Naive thymus-derived CD8-positive, alpha-beta T cell (primary cell): ENCODE measurements around the gene RSPO4. TPM values are rescaled to one million over a fixed set of nuclear protein-coding genes. Genes with fewer than 3 reads are reported as not detected.

Experiments
- ATAC-seq, 2 donors: fragments of 150-1000 bp; cut with Tn5 transposase in 1 of 2; sonication (Bioruptor Pico), chemical (Tn5 transposase) in 1 of 2; 1 replicate in 1 of 2; 2 replicates in 1 of 2; pipeline ENCODE4 v1.10.0; 2021; ENCODE audit warnings: mild to moderate bottlenecking in 2 of 2, moderate library complexity in 2 of 2
- POLR2A ChIA-PET: fragments of 350-600 bp; sonication (Branson Sonifier 250); formaldehyde crosslinking; loops from one replicate; lab custom pipeline; 2021; ENCODE audit warnings: antibody characterized with exemption; lab: Charles Lee
- DNase-seq, 10 donors: peaks; one replicate each; pipeline versions ENCODE4 v3.0.0 to v3.0.0-alpha.2; 2020 to 2022
- H3K27ac Mint-ChIP-seq, 10 donors: one replicate each; pipeline ENCODE4 v1.8.0; 2020 to 2022; ENCODE audit warnings: mild to moderate bottlenecking in 10 of 10, mixed read lengths in 10 of 10, moderate library complexity in 4 of 10, inconsistent platforms in 1 of 10
- H3K27me3 Mint-ChIP-seq, 5 donors: one replicate each; pipeline ENCODE4 v1.8.0; 2021 to 2022; ENCODE audit warnings: mixed read lengths in 5 of 5
- H3K36me3 Mint-ChIP-seq, 3 donors: one replicate each; pipeline ENCODE4 v1.8.0; 2020 to 2022; ENCODE audit warnings: mixed read lengths in 3 of 3, mild to moderate bottlenecking in 2 of 3, inconsistent platforms in 1 of 3
- H3K4me1 Mint-ChIP-seq, 4 donors: one replicate each; pipeline ENCODE4 v1.8.0; 2021 to 2022; ENCODE audit warnings: mixed read lengths in 4 of 4
- H3K4me3 Mint-ChIP-seq, 10 donors: one replicate each; pipeline ENCODE4 v1.8.0; 2020 to 2022; ENCODE audit warnings: mild to moderate bottlenecking in 10 of 10, mixed read lengths in 10 of 10, moderate library complexity in 6 of 10, inconsistent platforms in 1 of 10
- H3K9me3 Mint-ChIP-seq, 9 donors: one replicate each; pipeline ENCODE4 v1.8.0; 2020 to 2022; ENCODE audit warnings: mixed read lengths in 9 of 9, mild to moderate bottlenecking in 3 of 9, inconsistent platforms in 1 of 9, moderate library complexity in 1 of 9
- polyA plus RNA-seq, 3 donors: library from polyadenylated mRNA; unstranded; fragments of 300-500 nt; fragmentation: Illumina TruSeq; gene quantifications; one replicate each; pipeline ENCODE4 v1.2.3, GENCODE V29; 2021
- total RNA-seq, 8 experiments: library from RNA in 2 of 8; stranded (reverse) in 2 of 8; gene quantifications; one replicate each; pipeline ENCODE4 v1.2.3 and lab custom pipeline; 2021 to 2026

RSPO4 gene
- total and polyA plus RNA-seq, 5 experiments from 2014 or later: 0.44 to 0.70 TPM; not detected in 3

GRCh38 chr20:945841-946240, 56.3 kb downstream of the RSPO4 start:
- Mint-ChIP-seq H3K27me3 (peaks cover 16 to 37% (median 26%) of the 10 kb centered on the region in 5 donors), H3K27ac (no peak overlapping the region), H3K36me3 (no peaks in the 10 kb centered on the region), H3K4me3 (no peak overlapping the region), H3K9me3 (no peaks in the 10 kb centered on the region), H3K4me1 (no peaks in the 10 kb centered on the region)
- ATAC-seq (no peak), DNase-seq (no peak)
- POLR2A ChIA-PET: no interaction called here

DNA sequence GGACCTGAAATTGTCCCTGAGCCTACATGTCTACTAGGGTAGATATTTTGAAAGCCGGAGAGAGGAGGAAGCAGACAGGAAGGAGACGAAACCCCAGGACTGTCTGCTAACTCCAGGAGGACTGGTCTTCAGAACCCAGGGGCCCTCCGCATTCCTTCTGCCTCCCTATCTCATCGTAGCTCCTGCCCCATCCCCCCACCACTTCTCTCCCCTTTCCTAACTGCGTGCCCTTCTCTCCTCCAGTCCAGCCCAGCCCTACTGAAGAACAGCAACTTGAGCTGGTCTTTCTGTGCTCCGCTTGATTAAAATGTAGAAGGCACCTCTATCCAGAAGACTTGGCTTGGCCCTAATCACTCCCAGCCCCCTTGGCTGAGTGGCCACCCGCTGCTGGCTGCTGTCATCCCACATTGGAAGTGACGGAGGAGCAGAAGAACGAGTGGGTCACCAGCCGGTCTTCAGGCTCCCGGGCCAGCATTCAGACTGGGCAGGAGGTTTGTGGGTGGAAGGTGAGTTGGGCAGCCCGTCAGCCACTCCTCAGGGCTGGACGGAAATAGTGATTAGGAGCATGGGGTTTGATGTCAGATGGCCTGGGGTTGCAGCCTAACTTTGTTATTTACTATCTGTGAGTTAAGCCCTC, 57.2 kb downstream of the RSPO4 start:
- no peak overlapping the region for H3K4me3 Mint-ChIP-seq
- H3K27me3 Mint-ChIP-seq: peaks cover 12 to 37% (median 28%) of the 10 kb centered on the region in 5 donors
- ATAC-seq: no peak
- no peak for DNase-seq
- POLR2A ChIA-PET: no interaction called here
- peaks cover 0 to 2% (median 0%) of the 10 kb centered on the region in 4 donors for H3K4me1 Mint-ChIP-seq
- H3K36me3 Mint-ChIP-seq: no peaks in the 10 kb centered on the region
- no peak overlapping the region for H3K27ac Mint-ChIP-seq
- H3K9me3 Mint-ChIP-seq: no peaks in the 10 kb centered on the region

GRCh38 chr20:944148-944547, 58.0 kb downstream of the RSPO4 start:
- H3K36me3 Mint-ChIP-seq: no peaks in the 10 kb centered on the region
- H3K4me1 Mint-ChIP-seq: peaks cover 0 to 2% (median 0%) of the 10 kb centered on the region in 4 donors
- ATAC-seq (no peak), DNase-seq (no peak)
- no peaks in the 10 kb centered on the region for H3K9me3 Mint-ChIP-seq
- H3K27ac Mint-ChIP-seq: no peak overlapping the region
- POLR2A ChIA-PET: no interaction called here
- H3K4me3 Mint-ChIP-seq: no peak overlapping the region
- peaks cover 9 to 30% (median 22%) of the 10 kb centered on the region in 5 donors for H3K27me3 Mint-ChIP-seq

- no peak overlapping the region for H3K27ac Mint-ChIP-seq
- no peaks in the 10 kb centered on the region for H3K36me3 Mint-ChIP-seq
- ATAC-seq (no peak), DNase-seq (no peak)
- H3K4me3 Mint-ChIP-seq: no peak overlapping the region
- POLR2A ChIA-PET: no interaction called here
- no peaks in the 10 kb centered on the region for H3K9me3 Mint-ChIP-seq
- peaks cover 4 to 24% (median 15%) of the 10 kb centered on the region in 5 donors for H3K27me3 Mint-ChIP-seq
- peaks cover 0 to 2% (median 0%) of the 10 kb centered on the region in 4 donors for H3K4me1 Mint-ChIP-seq
Observed at GRCh38 chr20:942611-943010, 59.5 kb downstream of the RSPO4 start.

- Mint-ChIP-seq H3K36me3 (no peaks in the 10 kb centered on the region), H3K27ac (no peak overlapping the region), H3K4me3 (no peak overlapping the region), H3K9me3 (no peaks in the 10 kb centered on the region), H3K4me1 (peaks cover 0 to 2% (median 0%) of the 10 kb centered on the region in 4 donors), H3K27me3 (peaks cover 0 to 14% (median 6%) of the 10 kb centered on the region in 5 donors)
- no peak for ATAC-seq
- POLR2A ChIA-PET: no interaction called here
- no peak for DNase-seq
Observed at GRCh38 chr20:940926-941325, 61.2 kb downstream of the RSPO4 start.

GRCh38 chr20:939606-940005, 62.5 kb downstream of the RSPO4 start:
- H3K4me3 Mint-ChIP-seq: no peak overlapping the region
- DNase-seq (no peak), ATAC-seq (no peak)
- peaks cover 0 to 2% (median 0%) of the 10 kb centered on the region in 4 donors for H3K4me1 Mint-ChIP-seq
- POLR2A ChIA-PET: no interaction called here
- peaks cover 0 to 12% (median 5%) of the 10 kb centered on the region in 5 donors for H3K27me3 Mint-ChIP-seq
- no peaks in the 10 kb centered on the region for H3K36me3 Mint-ChIP-seq
- no peaks in the 10 kb centered on the region for H3K9me3 Mint-ChIP-seq
- no peak overlapping the region for H3K27ac Mint-ChIP-seq

DNA sequence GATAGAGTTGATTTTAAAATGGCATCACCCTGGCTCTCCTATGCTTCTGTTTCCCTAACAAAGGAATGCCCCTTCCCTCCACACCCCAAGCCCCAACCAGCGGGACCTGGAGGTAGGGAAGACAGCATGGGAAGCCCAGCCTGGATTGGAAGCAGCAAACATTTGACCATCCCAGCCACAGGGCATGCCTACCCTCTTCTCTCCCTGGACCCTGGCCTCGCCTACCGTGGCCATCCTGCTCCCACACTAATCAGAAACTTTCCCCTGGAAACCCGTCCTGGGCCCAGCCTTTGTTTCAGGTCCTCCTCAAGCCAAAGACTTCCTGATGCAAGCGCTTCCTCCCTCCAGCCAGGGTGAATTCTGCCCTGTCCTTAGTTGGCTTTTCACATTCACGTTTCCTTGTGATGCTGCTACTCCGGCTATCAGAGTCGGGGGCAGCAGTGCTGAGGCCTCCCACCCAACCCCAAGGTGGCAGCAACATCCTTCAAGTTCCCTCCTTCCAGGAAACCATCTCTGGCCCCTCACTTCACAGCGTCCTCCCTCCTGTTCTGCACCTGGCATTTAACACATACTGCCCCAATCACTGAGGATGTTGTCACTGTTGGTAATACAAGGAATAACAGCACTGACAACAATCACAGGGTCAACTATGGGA, 67.8 kb downstream of the RSPO4 start:
- ATAC-seq (no peak), DNase-seq (no peak)
- peaks cover 0 to 11% (median 10%) of the 10 kb centered on the region in 3 donors for H3K36me3 Mint-ChIP-seq
- POLR2A ChIA-PET: no interaction called here
- no peaks in the 10 kb centered on the region for H3K4me1 Mint-ChIP-seq
- no peak overlapping the region for H3K27ac Mint-ChIP-seq
- H3K4me3 Mint-ChIP-seq: no peak overlapping the region
- peaks cover 0 to 3% (median 0%) of the 10 kb centered on the region in 5 donors for H3K27me3 Mint-ChIP-seq
- peaks cover 6 to 18% (median 13%) of the 10 kb centered on the region in 9 donors for H3K9me3 Mint-ChIP-seq

GRCh38 chr20:933029-933428, 69.1 kb downstream of the RSPO4 start:
- H3K4me1 Mint-ChIP-seq: no peaks in the 10 kb centered on the region
- H3K9me3 Mint-ChIP-seq: peaks cover 6 to 18% (median 13%) of the 10 kb centered on the region in 9 donors
- peaks cover 0 to 3% (median 0%) of the 10 kb centered on the region in 5 donors for H3K27me3 Mint-ChIP-seq
- peaks cover 0 to 11% (median 10%) of the 10 kb centered on the region in 3 donors for H3K36me3 Mint-ChIP-seq
- POLR2A ChIA-PET: no interaction called here
- ATAC-seq (no peak), DNase-seq (no peak)
- H3K27ac Mint-ChIP-seq: no peak overlapping the region
- no peak overlapping the region for H3K4me3 Mint-ChIP-seq

- H3K4me1 Mint-ChIP-seq: no peaks in the 10 kb centered on the region
- ATAC-seq (no peak), DNase-seq (no peak)
- peaks cover 0 to 11% (median 10%) of the 10 kb centered on the region in 3 donors for H3K36me3 Mint-ChIP-seq
- H3K27ac Mint-ChIP-seq: no peak overlapping the region
- peaks cover 5 to 14% (median 6%) of the 10 kb centered on the region in 5 donors for H3K27me3 Mint-ChIP-seq
- H3K4me3 Mint-ChIP-seq: no peak overlapping the region
- peaks cover 6 to 18% (median 13%) of the 10 kb centered on the region in 9 donors for H3K9me3 Mint-ChIP-seq
- POLR2A ChIA-PET: no interaction called here
Observed at GRCh38 chr20:931401-931800, 70.7 kb downstream of the RSPO4 start.

DNA sequence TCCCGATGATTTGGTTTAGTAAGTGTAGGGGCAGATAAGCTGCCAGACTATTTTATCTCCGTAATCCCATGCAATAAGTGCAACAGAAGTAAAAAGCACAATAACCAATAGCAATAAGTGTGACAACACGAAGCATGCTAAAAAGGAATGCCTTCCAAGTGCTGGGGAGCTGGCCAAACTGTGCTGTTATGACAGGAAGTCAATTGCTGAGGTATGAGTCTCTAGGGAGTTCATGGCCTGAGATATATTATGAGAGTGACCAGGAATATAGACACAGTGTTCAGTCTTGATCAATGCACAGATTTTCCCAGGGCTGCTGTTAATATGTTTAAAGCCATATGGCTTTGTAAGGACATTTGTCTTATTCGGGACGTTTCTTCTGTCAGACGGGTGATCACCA, 75.4 kb downstream of the RSPO4 start:
- POLR2A ChIA-PET: no interaction called here
- H3K27ac Mint-ChIP-seq: no peak overlapping the region
- no peak for DNase-seq
- H3K36me3 Mint-ChIP-seq: peaks cover 0 to 7% (median 6%) of the 10 kb centered on the region in 3 donors
- H3K4me3 Mint-ChIP-seq: no peak overlapping the region
- H3K4me1 Mint-ChIP-seq: no peaks in the 10 kb centered on the region
- H3K27me3 Mint-ChIP-seq: peaks cover 4 to 20% (median 12%) of the 10 kb centered on the region in 5 donors
- peaks cover 6 to 13% (median 10%) of the 10 kb centered on the region in 9 donors for H3K9me3 Mint-ChIP-seq
- no peak for ATAC-seq

GRCh38 chr20:925516-925915, 76.6 kb downstream of the RSPO4 start:
- POLR2A ChIA-PET: interaction anchor here (0.7 kb wide), 1 partner anchor 8 kb away, joined by 5 read pairs; no protein-coding TSS in a partner anchor
- Mint-ChIP-seq H3K27me3 (peaks cover 4 to 22% (median 12%) of the 10 kb centered on the region in 5 donors), H3K9me3 (peaks cover 0 to 4% (median 2%) of the 10 kb centered on the region in 9 donors), H3K36me3 (peaks cover 0 to 2% (median 0%) of the 10 kb centered on the region in 3 donors), H3K4me3 (no peak overlapping the region), H3K4me1 (no peaks in the 10 kb centered on the region), H3K27ac (no peak overlapping the region)
- DNase-seq (no peak), ATAC-seq (no peak)

- no peak for ATAC-seq
- H3K9me3 Mint-ChIP-seq: no peaks in the 10 kb centered on the region
Observed at GRCh38 chr20:924639-925038, 77.5 kb downstream of the RSPO4 start.

DNA sequence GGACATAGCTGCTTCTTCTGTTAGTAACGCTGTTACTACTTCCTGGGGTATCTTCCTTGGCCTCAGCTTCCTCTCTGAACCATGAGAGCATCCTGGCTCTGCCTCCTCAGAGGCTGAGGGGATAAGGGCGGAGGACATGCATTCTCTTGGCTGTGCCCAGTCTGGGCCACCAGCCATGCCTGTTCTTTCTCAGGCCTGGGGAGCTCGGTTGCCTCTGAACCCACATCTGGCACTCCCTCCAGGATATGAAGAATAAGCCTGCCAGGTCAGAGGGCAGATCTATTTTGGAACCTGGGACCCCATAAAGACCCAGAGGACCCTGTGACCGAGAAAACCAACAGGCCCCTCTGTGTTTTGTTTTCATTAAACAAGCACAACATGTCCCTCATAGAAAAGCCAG, 79.3 kb downstream of the RSPO4 start:
- Mint-ChIP-seq H3K4me1 (no peaks in the 10 kb centered on the region), H3K27ac (no peak overlapping the region), H3K4me3 (no peak overlapping the region), H3K36me3 (no peaks in the 10 kb centered on the region), H3K9me3 (no peaks in the 10 kb centered on the region), H3K27me3 (peaks cover 4 to 22% (median 12%) of the 10 kb centered on the region in 5 donors)
- DNase-seq (no peak), ATAC-seq (no peak)
- POLR2A ChIA-PET: no interaction called here

More at GRCh38 chr20:924639-925038, 77.5 kb downstream of the RSPO4 start:
- DNase-seq: no peak
- POLR2A ChIA-PET: no interaction called here
- Mint-ChIP-seq H3K27me3 (peaks cover 4 to 22% (median 12%) of the 10 kb centered on the region in 5 donors), H3K4me1 (no peaks in the 10 kb centered on the region), H3K4me3 (no peak overlapping the region), H3K27ac (no peak overlapping the region), H3K36me3 (no peaks in the 10 kb centered on the region)
